T1000 (cell line): Measurements from ENCODE around the gene COIL.

ENCODE experiments used
- DNase-seq: peaks from one replicate; lab custom pipeline; 2025; ENCODE audit warnings: mixed read lengths; lab: John Stamatoyannopoulos, UW

The COIL gene

DNA sequence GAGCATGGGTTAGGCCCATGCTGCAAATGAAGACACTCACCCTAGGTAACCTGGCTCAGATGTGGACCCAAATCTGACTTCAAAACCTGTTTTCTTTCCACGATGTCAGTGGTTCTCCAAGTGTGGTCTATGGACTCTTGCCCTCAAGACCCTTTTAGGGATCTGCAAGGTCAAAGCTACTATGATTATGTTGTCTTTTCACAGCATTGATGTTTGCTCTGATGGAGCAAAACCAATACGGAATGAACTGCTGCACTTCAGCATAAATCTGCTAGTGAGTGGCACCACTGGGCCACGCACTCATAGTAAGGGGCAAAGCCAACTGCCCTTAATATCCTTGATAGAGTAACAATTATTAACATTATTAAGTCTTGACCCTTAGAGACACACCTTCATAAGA is 25.4 kb downstream of the COIL start:
- DNase-seq: no peak

DNA sequence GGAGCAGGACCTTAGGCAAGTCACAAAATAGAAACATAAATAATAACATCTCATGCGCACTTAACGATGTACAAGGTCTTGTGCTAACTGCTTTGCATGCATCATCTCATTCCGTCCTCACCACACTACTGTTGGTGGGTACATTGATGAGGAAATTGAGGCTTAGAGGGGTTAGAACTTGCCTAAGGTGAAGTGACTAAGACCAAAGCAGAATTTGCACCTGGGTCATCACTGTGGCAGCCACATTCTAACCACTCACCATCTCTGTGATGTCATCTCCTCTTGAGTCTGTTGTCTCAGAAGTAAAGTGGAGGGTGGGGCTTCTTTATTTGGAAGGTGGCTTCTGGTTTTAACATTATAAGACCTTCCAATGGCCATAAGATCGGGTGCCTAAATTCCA is 26.6 kb downstream of the COIL start:
- no peak for DNase-seq

DNA sequence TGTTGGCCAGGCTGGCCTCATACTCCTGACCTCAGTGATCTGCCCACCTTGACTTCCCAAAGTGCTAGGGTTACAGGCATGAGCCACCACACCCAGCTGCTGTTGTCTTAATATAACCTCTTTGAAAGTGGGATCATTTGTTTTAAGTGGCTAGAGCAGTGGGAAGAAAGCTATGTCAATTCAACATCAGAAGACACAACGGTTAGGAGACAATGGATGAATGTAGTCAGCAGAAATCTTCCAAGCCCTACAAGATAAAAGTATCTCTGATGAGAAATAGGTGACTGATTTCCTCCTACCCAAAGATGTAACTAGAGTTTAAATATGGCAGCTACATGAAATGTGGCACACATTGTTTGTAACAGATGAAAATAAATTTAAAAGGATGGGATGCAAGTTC is 27.0 kb downstream of the COIL start:
- no peak for DNase-seq

DNA sequence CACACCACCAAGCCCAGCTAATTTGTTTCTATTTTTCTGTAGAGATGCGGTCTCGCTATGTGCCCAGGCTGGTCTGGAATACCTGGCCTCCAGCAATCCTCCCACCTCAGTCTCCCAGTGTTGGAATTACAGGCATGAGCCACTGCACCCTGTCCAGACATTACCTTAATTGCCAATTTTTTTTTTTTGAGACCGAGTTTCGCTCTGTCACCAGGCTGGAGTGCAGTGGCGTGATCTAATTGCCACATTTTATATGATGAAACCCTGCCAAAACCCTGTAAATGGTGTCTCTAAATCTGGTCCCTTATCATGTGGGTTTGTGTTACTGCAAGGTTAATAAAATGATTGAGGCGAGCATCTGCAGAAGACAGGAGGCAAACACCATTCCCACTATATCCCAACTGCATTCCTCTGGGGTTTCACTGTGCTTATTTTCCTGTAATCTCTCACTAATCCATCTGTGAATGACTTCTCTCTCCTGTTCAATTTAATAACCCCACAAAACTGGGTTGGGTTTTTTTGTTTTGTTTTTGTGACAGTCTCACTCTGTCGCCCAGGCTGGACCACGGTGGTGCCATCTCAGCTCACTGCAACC is 27.6 kb downstream of the COIL start:
- DNase-seq: no peak

DNA sequence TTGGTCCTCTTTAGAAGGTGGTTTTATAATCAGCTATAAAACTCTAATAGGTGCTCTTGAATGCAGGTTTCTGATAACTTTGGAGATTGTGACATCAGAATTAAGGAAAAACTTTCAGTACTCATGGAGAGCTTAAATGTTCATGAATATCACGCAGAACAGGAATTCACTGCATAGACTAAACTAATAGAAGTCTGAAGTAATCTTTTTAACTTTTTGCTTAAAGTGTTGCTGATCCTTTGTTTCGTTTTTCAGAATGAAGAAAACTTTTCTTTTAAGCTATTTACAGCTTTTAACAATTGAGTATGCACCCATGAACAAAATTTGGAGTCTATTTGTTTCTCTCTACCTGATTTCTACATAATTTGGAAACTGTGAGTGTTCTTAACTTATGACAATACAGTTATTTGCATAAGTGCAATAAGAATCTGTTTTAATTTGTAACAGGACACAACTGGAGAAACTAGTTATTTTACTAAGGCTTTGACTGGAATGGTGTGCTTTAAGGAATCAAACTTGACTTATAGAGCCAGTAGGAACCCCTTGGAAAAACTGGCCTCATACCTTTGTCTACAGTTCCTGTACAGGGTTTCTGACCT is 30.0 kb downstream of the COIL start:
- DNase-seq: no peak

DNA sequence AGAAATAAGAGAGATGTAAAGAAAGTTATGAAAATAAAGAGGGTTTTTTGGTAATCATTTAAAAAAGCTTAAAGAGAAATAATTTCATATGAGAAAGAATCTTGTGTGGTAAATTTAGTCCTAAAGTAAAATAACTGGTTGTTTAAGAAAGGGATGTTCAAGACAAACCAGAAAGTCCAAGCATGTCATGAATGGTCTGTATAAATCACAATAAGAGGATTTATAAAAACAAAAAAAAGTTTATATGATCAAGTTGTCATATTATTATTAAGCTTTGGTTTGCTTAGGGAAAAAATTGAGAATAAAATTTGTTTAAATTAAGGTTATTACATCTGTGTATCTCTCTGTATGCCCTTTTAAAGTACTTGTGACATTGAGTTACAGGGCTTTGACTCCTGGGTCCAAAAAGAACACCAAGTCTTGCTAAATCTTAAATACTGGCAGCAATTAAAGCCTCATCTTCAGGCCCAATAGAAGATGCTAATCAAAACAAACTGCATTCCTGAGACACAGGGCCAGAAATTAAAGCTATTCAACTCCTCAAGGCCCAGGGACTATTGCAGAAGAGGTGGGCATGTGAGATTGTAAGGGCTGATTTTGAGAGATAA is 31.4 kb downstream of the COIL start:
- DNase-seq: no peak

DNA sequence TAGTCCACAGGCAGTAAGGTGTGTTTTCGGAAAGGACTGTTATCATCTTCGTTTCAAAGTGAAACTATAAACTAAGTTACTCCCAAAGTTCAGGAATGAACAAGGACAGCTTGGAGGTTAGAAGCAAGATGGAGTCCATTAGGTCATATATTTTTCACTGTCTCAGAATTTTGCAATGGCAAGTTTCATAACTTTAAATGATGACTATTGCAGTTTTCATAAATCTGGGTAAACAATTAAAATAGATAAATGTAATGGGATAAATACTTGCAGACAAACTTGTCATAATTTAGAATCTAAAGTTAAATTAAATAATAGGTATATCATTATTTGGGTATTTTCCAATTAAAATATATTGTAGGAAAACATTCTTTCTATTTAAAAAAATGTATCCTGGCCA is 32.3 kb downstream of the COIL start:
- DNase-seq: no peak

DNA sequence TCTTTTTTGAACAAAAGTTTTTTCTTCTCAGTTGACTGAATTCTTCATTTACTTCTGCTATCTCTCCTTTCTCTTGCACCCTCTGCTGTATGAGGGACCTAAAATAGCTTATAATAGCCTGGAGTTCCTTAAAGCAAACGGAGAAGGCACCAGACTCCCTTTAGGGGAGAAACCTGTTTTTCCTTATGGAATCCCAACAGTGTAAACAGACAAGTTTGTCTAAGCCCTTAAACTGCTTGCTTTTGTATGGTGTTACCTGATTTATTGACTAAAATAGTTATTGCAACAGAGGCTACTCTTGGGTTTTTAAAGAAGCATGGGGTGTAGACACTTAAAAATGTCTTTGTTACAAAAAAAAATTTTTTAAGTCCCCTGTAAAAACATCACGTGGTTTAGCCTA is 34.1 kb downstream of the COIL start:
- DNase-seq: no peak

DNA sequence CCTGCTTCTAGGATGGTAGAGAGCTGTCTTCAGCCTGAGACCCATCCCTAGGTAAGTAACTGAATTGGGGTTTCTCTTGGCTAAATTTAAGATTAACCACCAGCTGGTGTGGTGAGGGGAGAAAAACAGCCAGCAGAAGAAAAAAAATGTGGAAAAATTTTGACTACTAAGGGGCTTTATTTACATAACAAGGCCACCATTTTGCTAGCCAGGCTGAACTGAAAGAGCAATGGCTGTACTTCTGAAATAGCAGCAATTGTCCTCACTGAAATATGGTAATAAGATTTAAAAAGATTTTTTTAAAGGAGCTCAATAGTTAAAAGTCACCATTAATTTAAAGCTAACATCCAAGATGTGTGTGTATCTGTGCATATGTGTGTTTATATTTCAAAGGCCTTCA is 34.6 kb downstream of the COIL start:
- no peak for DNase-seq

DNA sequence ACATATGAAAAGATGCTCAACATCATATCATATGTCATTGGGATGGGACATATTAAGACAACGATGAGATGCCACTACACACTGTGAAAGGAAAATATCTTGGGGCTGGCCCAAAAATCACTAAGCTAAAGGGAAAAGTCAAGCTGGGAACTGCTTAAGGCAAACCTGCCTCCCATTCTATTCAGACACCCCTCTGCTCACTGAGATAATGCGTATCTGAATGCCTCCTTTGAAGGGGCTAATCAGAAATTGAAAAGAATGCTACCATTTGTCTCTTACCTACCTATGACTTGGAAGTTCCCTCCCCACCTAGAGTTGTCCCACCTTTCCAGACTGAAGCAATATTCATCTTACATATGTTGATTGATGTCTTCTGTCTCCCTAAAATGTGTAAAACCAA is 35.8 kb downstream of the COIL start:
- DNase-seq: no peak

DNA sequence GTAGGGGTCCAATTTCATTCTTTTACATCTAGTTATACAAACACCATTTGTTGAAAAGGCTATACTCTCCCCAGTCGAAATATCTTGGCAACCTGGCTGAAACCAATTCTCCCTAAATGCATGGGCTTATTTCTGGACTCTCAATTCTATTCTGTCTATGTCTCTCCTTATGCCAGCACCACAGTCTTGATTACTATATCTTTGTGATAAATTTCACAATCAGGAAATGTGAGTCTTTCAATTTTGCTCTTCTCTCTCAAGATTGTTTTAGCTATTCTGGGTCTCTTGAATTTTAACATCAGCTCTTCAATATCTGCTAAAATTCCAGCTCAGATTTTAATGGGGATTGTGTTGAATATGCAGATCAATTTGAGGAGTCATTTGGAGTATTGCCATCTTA is 41.1 kb downstream of the COIL start:
- DNase-seq: no peak

DNA sequence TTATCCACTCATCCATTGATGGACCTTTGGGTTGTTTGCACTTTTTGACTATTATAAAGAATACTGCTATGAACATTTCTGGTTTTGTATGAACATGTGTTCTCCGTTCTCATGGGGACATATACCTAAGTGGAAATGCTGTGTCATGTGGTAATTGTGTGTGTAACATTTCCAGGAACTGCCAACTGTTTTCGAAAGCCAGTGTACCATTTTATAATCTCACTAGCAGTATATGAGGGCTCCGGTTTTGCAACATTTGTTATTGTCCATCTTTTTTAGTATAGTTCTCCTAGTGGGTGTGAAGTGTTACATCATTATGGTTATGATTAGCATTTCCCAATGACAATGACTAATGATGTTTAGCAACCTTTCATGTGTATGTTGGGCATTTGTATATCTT is 41.9 kb downstream of the COIL start:
- no peak for DNase-seq

DNA sequence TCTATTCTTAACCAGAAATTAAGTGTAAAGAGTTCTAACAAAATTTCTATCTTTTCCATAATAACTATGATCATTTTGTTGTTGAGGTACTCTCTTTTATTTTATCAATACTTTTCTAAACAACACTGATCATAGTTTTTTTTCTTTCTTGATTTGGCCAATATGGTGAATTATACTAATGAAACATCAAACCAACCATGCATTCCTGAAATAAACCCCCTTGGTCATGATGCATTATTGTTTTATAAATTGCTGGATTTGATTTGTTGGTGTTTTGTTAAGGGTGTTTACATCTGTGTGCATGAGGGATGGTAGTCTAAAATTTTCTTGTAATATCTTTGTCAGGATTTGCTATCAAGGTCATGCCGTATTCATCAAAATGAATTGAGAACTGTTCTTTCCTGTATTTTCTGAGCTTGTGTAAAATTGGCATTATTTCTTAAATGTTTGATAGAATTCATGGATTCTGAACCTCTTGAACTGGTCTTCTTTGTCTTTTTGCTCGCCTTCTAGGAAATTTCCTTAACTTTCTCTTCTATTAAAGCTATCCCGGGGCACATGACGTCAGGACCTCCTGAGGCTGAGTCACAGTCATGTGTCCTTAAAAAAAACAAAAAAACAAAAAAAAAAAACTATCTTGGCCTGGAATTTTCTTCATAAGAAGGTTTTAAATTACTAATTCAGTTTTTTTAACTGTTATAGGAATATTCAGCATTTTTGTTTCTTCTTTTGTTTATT is 43.1 kb downstream of the COIL start:
- peak; percentile 8 for DNase-seq

DNA sequence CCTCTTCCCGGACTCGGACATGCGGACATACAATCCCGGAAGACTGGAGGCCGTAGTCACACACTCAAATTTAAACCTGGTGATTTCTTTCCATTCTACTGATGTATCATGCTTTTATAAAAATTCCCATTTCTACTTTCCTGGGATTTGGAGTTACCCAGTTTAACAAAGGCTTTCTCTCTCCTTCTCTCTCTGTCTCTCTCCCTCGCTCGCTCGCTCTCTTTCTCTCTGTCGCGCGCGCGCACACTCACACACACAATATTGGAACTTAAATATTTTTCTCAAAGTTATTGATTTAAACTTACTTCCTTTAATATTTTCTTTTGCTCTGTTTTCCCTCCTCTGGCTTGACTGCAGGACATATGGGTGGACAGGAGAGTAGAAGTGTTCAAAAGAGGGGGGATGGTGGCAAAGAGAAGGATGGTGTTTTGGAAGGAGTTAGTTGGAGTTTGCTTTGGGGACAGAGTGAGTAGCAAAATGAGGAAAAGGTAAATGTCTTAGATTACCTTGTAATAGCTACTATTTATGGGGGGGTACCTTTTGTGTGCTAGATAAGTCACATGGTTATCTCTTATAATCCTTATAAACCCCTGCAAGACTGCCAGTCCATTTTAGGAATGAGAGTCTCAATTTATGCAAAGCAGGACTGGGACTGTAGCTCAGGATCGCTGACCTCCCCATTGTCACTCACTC is 46.1 kb downstream of the COIL start:
- no peak for DNase-seq

DNA sequence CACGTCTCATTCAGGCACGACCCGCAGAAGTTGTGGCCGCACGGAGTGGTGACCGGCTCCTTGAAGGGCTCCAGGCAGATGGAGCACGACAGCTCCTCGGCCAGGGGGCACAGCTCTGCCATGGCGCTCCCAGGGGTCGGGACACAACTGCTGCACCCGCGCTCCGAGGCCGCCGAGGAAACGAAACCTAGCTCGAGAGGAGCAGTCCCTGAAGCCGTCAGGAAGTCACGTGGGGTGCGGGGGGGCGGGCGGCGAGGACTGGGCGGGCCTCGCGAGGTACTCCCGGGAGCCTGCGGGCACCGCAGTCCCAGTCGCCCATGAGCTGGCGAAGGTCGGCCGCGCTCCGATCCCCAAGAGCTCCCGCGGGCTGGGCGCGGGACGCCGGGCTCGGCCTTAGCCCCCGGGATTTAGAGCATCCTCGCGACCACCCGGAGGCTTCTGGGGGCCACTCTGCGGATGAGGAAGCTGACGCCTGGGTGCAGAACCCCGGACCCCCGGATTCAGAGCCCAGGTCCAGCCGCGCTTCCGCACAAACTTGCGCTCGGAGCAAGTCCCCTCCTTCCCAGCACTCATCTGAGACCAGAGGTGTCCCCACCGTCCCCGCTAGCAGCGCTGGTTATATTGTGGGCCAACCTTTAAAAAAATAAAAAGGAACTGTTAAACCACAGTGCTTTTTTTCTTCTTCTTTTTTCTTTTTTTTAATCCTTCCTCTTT is 46.8 kb downstream of the COIL start, which contains the start of gene TRIM25:
TSS of gene TRIM25 (minus strand) at position 183 of the 714 bp plus-strand sequence. CDS start at position 122, 61 bp downstream.
- peak; percentile 91 for DNase-seq

DNA sequence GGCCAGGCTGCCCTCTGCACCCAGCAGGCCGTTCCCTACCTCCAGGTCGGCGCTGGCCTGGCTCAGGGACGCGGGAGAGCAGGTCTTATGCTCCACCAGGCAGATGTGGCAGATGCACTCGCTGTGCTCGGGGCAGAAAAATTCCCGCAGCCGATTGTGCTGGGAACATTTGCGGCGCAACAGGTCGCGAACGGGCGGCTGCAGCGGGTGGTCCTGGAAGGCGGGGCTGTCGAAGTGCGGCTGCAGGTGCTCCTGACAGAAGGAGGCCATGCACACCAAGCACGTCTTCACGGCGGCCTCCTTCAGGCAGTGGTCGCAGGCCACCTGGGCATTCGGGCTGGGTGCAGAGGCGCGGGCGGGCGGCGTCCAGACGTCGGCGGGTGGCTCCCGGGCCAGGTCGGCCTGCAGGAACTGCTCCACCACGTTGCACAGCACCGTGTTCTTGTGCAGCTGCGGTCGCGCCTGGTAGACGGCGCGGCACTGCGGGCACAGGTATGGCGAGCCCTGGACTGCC is 47.4 kb downstream of the COIL start:
- DNase-seq: no peak

DNA sequence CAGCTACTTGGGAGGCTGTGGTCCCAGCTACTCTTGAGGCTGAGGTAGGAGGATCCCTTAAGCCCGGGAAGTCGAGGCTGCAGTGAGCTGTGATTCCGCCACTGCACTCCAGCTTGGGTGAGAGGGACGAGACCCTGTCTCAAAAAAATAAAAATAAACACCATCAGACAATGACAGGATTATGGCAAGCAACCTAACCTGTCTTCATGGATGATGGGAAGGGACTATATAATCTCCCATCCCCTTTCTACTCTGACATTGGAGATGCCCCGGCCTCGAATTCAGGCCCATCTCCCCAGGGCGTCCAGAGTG is 47.9 kb downstream of the COIL start:
- no peak for DNase-seq

DNA sequence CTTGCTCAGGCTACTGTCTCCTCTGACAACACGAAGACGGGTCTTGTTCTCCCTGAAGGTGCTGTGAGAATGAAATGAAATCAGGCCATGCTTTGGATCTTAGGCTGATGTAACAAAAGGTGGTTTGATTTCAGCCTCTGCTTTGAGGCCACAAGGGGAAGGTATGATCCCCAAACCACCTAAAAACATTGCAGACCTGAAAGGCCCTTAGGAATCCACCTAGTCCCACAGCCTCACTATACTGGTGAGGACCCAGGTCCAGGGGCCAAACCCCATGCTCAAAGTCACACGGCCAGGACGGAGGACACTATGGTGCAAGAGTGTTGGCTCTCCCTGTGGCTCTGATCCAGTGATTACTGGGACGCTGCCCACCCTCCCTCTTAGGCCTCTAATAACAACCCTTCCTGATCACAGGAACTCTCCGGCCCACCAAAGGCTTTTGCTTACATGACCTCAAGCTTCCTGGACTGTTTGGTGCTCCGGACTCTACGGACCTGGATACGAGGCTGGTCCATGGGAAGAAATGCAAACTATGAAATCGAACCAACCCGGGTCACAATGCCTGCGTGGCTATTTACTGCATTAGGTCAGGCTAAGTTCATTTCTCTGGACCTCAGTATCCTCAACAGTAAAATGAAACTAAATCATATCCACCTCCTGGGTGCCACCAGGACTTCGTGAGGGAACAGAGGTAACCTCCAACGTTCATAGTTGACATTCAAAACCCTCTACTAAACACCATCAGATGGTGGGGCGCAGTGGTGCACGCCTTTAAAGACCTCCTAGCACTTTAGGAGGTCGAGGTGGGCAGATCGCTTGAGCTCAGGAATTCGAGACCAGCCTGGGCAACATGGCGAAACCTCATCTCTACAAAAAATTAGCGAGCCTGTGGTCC is 48.5 kb downstream of the COIL start:
- DNase-seq: peak; percentile 10

DNA sequence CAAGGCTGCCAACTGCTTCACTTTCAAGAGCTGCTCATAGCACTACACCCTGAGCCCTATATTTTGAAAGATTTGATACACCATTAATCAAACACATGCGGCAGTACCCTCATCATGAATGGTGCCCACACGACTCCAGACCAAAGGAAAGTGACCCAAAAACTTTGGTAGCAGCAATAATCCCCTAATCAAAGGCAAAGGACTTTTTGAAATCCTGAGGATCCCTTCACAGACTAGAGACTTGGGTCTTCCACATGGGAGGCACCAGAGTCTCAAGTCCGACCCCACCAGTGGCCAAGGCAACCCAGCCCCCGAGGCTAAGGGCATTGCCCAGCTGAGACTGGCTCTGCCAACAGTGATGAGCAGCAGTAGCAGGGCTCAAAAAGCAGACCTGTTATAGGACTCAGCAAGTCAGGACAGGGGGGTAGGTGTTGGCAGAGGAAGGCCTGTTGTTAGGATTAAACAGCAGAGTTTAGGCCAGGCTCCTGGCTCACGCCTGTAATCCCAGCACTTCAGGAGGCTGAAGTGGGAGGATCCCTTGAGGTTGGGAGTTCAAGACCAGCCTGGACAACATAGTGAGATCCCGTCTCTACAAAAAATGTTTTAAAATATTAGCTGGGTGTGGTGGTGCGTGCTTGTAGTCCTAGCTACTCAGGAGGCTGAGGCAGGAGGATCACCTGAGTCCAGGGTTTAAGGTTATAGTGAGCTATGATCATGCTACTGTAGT is 50.2 kb downstream of the COIL start:
- no peak for DNase-seq
